Measurements from ENCODE around the gene BCDIN3D.
"Not testable (repeated sequence)": the region's sequence is repeated elsewhere in the genome, so short reads cannot be mapped to it uniquely, and the experiment has no call there.

BCDIN3D gene

GRCh38 chr12:49855890-49856289, 13.0 kb upstream of the BCDIN3D start:
- DNase-seq = not testable (repeated sequence)

DNA sequence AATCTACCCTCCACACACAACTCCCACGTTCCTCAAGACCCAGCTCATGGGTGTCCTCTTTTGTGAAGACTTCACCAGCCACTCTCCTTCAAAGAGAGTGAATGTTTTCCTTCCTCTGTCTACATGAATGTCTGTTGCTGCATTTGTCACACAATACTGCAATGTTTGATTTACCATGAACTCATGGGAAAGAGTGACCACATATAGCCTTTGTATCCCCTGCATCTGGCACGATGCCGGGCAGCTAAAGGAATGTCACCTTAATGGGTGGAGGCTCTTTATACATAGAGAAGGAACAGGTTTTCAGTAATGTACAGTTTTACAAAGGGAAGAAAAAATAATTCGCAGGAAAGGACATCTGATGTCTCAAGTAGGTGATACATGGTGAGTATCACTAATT, 12.1 kb upstream of the BCDIN3D start:
- DNase-seq = no peak

DNA sequence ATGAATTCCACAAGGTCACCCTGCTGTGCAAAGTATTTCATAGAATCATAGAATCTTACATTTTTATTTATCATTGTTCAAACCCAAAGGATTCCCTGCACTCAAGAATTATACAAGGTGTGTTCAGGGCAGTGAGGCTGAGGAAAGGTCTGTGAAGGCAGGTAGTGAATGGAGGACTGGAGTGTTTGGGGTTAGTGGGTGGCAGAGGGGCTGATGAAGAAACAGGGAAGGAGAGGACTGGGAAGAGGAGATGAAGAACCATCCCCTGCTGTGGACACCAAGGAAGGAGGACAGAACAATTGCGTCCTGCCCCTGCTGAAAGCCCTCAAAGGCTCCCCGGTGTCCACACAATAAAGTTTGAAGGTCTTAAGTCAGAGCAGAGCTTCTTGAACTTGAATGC, 10.8 kb upstream of the BCDIN3D start:
- DNase-seq = no peak

DNA sequence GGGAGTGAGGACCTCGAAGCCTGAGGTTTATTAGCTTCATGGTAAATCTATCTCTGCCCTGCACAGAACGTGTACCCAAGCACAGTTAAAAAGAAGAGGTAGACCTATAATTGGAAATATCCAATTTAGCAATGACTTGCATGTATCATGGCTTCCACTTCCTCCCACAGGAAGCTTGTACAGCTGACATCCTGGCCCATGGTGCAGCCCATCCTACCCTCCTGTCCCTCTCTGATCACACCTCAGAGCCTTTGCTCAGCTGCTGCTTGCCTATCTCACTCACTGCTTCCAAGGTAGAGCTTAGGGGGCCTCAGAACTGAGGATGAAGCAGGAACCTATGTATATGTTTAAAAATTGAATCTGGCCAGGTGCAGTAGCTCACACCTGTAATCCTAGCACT, 4.3 kb upstream of the BCDIN3D start:
- DNase-seq = no peak

- no peak for DNase-seq
Observed at GRCh38 chr12:49846032-49846431, 3.1 kb upstream of the BCDIN3D start.

DNA sequence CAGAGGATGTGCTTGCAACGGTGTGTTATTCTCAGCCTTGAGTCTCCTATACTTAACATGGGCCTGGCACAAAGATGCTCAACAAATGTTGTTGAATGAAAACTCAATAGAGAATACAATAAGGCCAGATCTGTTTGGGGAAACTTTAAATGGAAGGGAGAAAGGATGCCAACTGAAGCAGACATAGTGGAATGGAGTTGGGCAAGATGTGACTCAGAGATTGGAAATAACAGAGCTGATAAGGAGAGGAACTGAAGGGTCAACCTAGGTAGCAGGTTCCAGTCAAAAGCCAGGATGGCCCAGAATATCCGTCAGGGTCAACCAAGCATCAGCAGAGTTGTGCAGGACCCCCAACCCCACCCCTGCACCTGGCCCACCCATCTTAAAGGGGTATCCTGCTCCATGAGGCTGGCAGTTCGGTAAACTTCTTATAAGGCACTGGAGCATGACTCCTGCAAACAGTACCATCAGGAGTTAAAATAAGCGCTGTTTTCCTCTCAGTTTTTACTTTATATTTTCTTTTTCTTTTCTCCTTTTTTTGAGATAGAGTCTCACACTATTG, 1.1 kb upstream of the BCDIN3D start:
- DNase-seq = no peak

- DNase-seq = no peak
Observed at GRCh38 chr12:49843411-49843810, 505 bp upstream of the BCDIN3D start.

- peak; percentile 10 to 21 for DNase-seq
Observed at GRCh38 chr12:49838973-49839633, 3.8 kb downstream of the BCDIN3D start.

GRCh38 chr12:49832836-49833421, 10.0 kb downstream of the BCDIN3D start:
- DNase-seq = no peak

DNA sequence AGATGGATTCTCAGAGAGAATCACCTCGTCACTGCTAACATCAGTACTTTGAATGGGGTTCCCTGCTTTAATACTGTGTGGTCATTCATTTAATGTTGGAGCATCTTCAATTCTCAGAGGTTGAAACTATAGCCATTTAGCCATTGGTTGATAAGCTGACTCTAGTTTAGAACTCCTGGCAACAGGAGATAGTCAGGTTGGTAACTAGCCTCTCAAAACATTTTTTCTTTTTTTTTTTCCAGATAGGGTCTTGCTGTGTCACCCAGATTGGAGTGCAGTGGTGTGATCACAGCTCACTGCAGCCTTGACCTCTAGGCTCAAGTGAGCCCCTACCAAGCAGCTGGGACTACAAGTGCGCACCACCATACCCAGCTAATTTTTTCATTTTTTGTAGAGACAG, 11.2 kb downstream of the BCDIN3D start:
- DNase-seq = no peak

GRCh38 chr12:49828133-49829091, 14.5 kb downstream of the BCDIN3D start, which contains the start of gene NCKAP5L:
NCKAP5L (minus strand) TSS chr12:49828413; CDS start chr12:49804044, 24,369 bp downstream.
- DNase-seq = peak; percentile 92 to 95

GRCh38 chr12:49827401-49828099, 15.4 kb downstream of the BCDIN3D start:
- DNase-seq = peak; percentile 20 to 31

GRCh38 chr12:49827051-49827400, 15.9 kb downstream of the BCDIN3D start:
- no peak for DNase-seq

DNA sequence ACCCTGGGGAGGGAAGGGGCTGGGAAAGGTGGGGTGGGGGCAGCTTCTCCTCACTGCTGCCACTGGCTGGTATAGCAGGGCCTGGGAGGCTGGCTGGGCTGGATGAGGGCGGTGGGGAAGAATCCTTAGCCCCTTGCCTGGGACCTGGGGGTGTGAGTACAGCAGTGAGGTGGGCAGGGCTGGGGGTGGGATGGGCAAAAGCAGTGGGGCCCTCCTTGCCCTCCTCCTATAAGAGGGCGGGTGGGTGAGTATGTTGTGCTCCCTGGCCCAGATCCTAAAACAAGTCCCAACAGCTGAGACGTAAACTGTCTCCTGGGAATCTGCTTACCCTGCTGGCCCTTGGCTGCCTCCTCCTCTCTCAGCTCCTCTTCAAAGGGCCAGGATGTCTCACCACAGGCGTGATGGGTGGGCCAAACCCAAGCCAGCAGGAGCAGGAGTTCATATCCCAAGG, 16.9 kb downstream of the BCDIN3D start:
- DNase-seq = no peak

GRCh38 chr12:49825360-49825970, 17.4 kb downstream of the BCDIN3D start:
- DNase-seq = no peak

GRCh38 chr12:49824895-49825294, 18.0 kb downstream of the BCDIN3D start:
- DNase-seq = no peak

DNA sequence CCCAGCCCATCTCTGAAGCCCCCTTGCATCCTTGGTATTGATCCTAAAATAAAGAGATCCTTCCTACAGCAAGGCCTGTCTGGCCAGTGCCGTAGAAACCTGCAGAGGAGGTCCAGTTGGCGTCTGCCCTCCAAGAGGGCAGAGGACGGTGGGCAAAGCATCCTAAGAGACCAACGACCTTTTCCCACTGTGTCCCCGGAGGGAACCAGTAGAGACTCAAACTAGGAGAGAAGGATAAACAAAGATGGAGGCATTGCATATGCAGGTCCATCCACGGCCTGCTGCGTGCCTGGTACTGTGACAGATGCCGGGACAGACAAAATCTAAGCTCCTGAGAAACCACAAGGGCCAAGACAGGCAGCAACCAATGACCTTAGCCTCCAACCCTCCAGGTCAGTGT, 18.5 kb downstream of the BCDIN3D start:
- no peak for DNase-seq

- DNase-seq = no peak
Observed at GRCh38 chr12:49823951-49824350, 19.0 kb downstream of the BCDIN3D start.

GRCh38 chr12:49823350-49823749, 19.6 kb downstream of the BCDIN3D start:
- DNase-seq = no peak

DNA sequence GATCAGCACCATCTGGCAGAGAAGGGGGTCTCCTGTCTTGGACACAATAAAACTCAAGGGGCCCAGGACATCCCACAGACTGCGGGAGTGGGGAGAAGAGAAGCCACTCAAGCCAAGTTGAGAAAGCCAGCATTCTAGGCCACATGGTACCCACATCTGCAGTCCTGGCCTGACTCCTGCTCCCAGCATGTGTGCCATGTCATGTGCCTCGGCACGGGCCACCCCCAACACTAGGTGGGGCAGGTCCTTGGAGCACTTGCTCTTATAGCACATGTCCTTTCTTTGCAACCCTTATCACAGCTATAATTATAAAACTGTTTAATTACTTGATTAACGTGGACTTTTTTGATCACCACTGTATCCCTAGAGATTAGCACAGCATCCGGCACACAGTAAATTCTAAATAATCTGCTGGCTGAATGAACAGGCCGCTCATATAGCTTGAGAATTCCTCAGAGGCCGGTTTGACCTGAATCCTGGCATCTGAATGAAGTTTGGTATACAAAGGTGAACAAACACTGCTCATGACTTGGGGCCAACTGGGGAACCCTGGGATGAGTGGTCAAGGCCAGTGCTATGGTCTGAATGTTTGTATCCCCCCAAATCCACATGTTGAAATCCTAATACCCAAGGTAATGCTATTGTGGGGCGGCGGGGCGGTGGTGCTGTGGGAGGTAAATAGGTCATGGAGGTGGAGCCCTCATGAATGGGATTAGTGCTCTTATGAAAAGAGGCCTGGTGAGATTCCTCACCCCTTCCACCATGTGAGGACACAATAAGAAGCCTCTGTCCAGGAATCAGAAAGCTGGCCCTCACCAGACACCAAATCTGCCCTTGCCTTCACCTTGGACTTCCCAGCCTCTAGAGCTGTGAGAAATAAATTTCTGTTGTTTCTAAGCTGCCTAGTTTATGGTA, 21.3 kb downstream of the BCDIN3D start:
- no peak for DNase-seq

GRCh38 chr12:49819786-49820185, 23.1 kb downstream of the BCDIN3D start:
- no peak for DNase-seq
